ENCODE data around the gene SEMA5A. TPM values are rescaled to one million over a fixed set of nuclear protein-coding genes. Genes with fewer than 3 reads are reported as not detected.

SEMA5A gene
- total and polyA plus RNA-seq, 2 of the 8 experiments (the other 6 are each of a cell fraction or from before 2014, with no cell fraction given) = 5.3 to 8.9 TPM

GRCh38 chr5:9194509-9194908 lies 351.4 kb downstream of the SEMA5A start:
- Histone ChIP-seq H4K20me1 (replicated peaks in 1 of 2; ENCODE audit: control insufficient read depth in 1 of 2, insufficient read depth in 2 of 2, low read length in 2 of 2) (no peaks in the 10 kb centered on the region), H3K9ac (replicated peaks in 1 of 4; ENCODE audit: extremely low read depth in 1 of 4, low read depth in 3 of 4, low read length in 3 of 4) (no peak overlapping the region), H2BK15ac (ENCODE audit: low read length) (no peak overlapping the region), H3K14ac (ENCODE audit: insufficient read length) (no peak overlapping the region), H4K91ac (replicated peaks; ENCODE audit: insufficient read length, low read length) (no peak overlapping the region), H2BK12ac (ENCODE audit: low read depth, low read length) (no peak overlapping the region), H3K27me3 (replicated peaks in 1 of 4; ENCODE audit: control insufficient read depth in 3 of 4, extremely low read depth in 1 of 4, insufficient read depth in 3 of 4, low read length in 3 of 4) (no peaks in the 10 kb centered on the region), H3K4me1 (replicated peaks in 1 of 4; ENCODE audit: control insufficient read depth in 3 of 4, insufficient read depth in 4 of 4, low read length in 3 of 4) (peaks cover 0 to 3% (median 0%) of the 10 kb centered on the region in 4 experiments; a peak in 2 of 7 replicates), H4K5ac (ENCODE audit: insufficient read length, low read depth, low read length) (no peak overlapping the region), H2BK20ac (ENCODE audit: low read length) (no peak overlapping the region), H2BK120ac (replicated peaks; ENCODE audit: low read depth, low read length) (no peak overlapping the region), H3K4me3 (ENCODE audit: extremely low read depth in 1 of 4, insufficient read depth in 2 of 4, low read depth in 3 of 4, low read length in 4 of 4) (no peak overlapping the region), H3K36me3 (ENCODE audit: control insufficient read depth in 2 of 4, insufficient read depth in 4 of 4, low read length in 3 of 4) (no peaks in the 10 kb centered on the region), H3K56ac (replicated peaks; ENCODE audit: insufficient read length, low read depth, low read length) (no peak overlapping the region), H3K9me3 (ENCODE audit: insufficient read depth in 2 of 2, low read depth in 1 of 2, low read length in 1 of 2) (no peaks in the 10 kb centered on the region), H3K4ac (replicated peaks; ENCODE audit: insufficient read length, low read depth, low read length) (no peak overlapping the region), H2AFZ (ENCODE audit: low read length) (no peak overlapping the region), H3K23me2 (ENCODE audit: low read depth, low read length) (no peaks in the 10 kb centered on the region), H3K23ac (ENCODE audit: insufficient read length) (no peak overlapping the region), H3K4me2 (ENCODE audit: insufficient read depth in 1 of 2, low read depth in 2 of 2, low read length in 2 of 2) (no peak overlapping the region), H2BK5ac (ENCODE audit: low read depth, low read length) (no peak overlapping the region), H3K27ac (ENCODE audit: low read depth, low read length) (no peak overlapping the region), H4K8ac (ENCODE audit: extremely low read depth, insufficient read depth, low read length) (no peak overlapping the region), H3K18ac (ENCODE audit: extremely low read depth, low read length) (no peak overlapping the region), H3K79me1 (ENCODE audit: low read depth, low read length) (no peaks in the 10 kb centered on the region), H2AK5ac (ENCODE audit: low read depth, low read length) (no peak overlapping the region), H3K79me2 (ENCODE audit: control insufficient read depth in 1 of 2, insufficient read depth in 2 of 2, low read length in 2 of 2) (no peaks in the 10 kb centered on the region)
- WGBS, 2 experiments (ENCODE audit: extremely low coverage in 1 of 2, insufficient coverage in 1 of 2, insufficient read length in 1 of 2, insufficient replicate concordance in 2 of 2, low coverage in 1 of 2, low lambda C conversion rate in 2 of 2, missing lambda C conversion rate in 1 of 2) = 64% methylated on average over 3 of the region's 3 CpGs; no CpG with 5 or more reads in 1 of the 2 experiments
- no peak for FAIRE-seq
- POLR2A ChIA-PET (ENCODE audit: partially characterized antibody) = no interaction called here
- TF ChIP-seq RAD21 (IDR thresholded peaks at IDR 0.05 in 1 of 2, conservative IDR thresholded peaks at IDR 0.05 in 1 of 2; ENCODE audit: low read depth in 2 of 2, low read length in 2 of 2) (no peak), POLR2A (IDR thresholded peaks at IDR 0.05; ENCODE audit: control extremely low read depth in 1 of 2, low read depth in 2 of 2, low read length in 2 of 2) (no peak), MAFK (IDR thresholded peaks at IDR 0.05; ENCODE audit: low read depth, low read length) (no peak), CTBP2 (IDR thresholded peaks at IDR 0.05; ENCODE audit: borderline replicate concordance, insufficient read depth, insufficient read length, low read length) (no peak)
- DNase-seq (ENCODE audit: low read depth in 1 of 2, low spot score in 2 of 2) = no peak
- CTCF ChIA-PET (ENCODE audit: partially characterized antibody) = no interaction called here

All from H1 (cell line).